Stimulated activated CD8-positive, alpha-beta memory T cell treated with anti-CD3 and anti-CD28 coated beads, Interleukin-2, amount 100 ng/mL, for 48 hours (primary cell): ENCODE results near the gene PPIA.
A peak's percentile ranks its signal among the peaks of the same experiment; 100 is the strongest.

ENCODE experiments used
- DNase-seq, 2 donors: peaks; one replicate each; pipeline ENCODE4 v3.0.0-alpha.2; 2020; ENCODE audit warnings: low read depth in 2 of 2

PPIA gene

DNA sequence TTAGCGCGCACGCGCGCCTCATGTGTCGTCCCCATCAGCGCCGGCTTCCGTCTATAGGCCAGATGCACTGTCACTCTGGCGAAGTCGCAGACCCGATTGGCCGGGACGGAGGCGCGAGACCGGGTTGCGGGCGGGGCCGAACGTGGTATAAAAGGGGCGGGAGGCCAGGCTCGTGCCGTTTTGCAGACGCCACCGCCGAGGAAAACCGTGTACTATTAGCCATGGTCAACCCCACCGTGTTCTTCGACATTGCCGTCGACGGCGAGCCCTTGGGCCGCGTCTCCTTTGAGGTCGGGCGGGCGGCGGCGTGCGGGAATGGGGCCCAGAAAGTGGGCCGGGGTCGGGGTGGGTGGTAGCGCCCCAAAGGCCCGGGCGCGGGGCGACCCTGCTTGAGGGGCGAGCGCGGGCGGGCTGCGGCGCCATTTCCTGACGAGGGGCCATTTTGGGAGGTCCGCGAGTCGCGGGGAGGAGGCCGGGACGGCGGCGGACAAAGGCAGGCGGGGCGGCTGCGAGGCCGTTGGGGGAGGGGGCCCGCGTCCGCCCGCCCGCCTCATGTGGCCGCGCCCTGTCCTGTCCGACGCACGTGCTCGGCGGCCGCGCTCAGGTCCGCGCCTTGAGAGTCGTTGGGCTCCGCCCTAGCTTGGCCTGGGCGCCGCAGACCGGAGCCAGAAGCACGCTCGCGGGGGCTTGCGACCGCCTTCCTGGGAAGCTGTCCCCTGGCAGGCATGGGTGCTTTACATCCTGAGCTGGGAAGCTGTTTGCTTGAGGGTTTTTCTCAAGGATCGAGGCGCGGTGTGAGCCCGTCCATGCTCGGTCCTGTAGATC is at the start of gene PPIA:
Gene PPIA, plus strand, starts transcription at position 178 of the 825 bp plus-strand sequence. Its CDS starts 44 bp downstream, at position 222.
- peak; percentile 98 for DNase-seq

DNA sequence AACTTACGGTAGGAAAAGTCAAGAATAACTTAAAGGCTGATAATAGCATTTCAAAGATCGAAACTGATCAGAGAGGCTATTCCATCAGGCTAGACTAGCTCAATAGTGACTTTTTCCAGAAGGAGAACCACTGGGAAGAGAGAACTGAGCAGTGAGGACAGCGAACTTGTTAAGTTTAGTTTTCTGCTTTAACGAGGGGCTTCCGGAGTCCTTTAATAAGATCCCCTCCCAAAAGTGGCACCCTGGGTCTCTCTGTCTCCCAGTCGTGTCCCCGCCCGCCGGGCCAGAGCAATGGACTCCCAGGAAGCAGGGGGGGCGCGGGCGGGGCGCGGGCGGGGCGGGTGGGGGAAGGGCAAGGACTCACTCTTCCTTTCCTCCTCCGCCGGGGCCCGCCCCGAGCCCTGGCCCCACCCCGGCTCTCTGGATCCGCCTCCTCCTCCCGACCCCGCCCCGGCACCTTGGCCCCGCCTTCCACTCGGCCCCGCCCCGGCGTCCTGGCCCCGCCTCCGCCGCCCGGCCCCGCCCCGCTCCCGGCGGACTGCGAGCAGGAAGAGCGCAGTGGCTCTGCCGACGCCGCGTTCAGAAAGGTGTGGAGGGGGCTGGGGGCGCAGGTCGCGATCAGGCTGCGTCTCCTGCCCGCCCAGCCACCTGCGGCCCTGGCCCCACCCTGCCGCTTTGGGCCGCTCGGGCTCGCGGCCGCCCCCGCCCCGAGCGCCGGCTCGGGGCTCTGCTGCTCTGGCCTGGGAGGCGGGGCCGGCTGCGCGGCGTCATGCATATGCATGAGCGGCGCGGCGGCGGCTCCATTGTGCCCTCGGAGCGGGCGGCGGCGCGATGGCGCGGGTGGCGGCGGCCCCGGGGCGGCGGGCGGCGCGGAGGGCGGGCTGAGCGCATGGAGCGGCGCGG is 48.2 kb upstream of the PPIA start, which contains the start of gene ZMIZ2:
Gene ZMIZ2, plus strand, starts transcription at position 803 of the 903 bp plus-strand sequence. CDS start 7,403 bp downstream, outside the sequence.
- peak; percentile 80 to 88 for DNase-seq

DNA sequence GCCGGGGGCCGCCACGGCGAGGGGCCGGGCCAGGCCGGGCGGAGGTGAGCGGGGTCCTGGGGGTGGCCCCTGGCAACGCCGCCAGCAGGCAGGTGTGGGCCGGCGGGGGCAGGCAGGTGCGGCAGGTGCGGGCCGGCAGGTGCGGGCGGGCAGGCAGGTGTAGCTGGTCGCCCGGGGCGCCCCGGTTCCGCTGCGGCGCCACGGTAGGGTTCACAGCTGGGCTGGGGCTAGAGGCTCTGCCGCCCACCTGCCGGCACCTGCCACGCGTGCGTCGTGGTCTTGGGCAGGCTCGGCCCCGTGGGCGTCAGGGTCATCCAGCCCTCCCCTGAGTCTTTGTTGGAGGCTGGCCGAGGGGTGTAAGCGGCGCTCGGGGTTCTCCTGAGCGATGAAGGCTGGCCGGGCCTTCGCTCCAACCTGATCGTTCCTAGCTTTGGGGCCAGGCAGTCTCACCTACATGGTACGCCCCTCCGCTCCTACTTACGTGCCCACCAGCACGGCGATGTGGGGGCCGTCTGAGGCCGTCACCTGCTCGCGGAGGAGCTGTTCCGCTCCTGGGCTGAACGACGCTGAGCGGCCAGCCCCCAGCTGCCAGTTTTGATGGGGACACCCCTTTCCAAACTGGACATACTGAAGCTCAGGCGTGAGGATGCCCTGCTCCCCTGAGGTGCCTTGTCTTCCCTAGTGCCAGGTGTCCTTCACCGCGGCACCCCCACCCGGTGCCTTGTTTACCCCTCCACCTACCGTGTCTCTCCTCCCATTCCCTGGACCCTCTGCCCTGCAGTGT is 47.3 kb upstream of the PPIA start:
- DNase-seq = peak; percentile 14 to 17

DNA sequence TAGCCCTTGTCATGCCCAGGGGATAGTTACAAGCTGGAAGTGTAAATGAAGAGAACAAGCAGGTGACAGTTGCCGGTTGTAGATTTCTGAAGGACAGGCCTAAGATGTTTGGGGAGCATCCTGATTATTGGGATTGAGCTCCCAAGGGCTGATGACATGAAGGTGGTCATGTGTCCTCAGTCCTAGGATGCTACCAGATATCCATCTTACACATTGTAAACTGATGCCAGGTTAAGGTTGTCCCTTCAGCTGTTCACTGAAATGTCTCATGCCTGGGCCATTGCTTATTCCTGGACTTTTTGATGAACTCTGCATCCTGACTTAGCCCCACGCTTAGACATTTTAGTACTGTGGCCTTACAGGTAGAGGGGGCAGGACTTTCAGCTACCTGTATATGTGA is 46.5 kb upstream of the PPIA start:
- no peak for DNase-seq

DNA sequence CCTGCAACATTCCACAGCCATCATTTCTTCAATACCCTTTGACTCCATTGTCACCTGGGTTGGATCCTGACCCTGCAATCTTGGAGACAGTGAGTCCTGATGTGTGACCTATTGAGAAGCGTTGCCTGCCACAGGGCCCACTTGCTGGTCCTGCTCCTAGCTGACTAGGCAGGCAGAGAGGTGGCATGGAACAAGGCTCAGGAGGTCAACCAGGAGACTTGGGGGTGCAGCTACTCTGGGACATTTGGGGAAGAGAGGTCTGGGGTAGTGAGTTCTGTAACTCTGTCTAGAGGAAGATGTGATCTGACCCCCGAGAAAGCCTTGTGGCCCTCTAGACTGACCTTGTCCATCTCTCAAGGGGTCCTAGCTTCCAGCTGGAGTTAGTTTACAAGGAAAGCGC is 46.1 kb upstream of the PPIA start:
- DNase-seq = no peak

DNA sequence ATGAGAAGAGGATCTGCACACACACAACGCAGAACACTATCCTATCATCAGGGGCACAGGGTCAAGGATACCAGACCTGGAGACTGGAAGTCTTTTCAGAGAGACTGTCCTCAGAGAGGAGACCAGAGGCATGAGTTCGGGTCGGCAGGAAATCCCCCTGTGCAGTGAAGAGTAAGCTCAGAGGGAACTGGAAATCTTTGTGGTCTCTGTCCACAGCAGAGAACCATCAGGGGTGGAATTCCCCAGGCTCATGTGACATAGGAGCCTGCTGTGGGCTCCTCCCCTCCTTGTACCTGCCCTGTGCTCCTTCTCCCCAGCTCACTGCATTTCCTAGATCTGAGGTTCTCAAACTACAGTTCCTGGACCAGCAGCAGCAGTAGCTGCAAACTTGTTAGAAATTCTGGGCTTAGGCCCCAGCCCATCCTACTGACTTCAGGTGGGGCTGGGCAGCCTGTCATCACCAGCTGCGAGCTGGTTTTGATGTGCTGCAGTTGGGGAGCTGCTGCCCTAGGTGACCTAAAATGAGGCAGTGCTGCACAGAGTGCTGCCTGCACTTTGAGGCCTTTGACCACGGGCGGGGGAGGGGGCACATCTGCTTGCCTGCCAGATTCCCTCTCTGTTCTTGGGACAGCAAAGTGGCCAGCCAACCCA is 45.4 kb upstream of the PPIA start:
- DNase-seq = peak; percentile 23 to 36

DNA sequence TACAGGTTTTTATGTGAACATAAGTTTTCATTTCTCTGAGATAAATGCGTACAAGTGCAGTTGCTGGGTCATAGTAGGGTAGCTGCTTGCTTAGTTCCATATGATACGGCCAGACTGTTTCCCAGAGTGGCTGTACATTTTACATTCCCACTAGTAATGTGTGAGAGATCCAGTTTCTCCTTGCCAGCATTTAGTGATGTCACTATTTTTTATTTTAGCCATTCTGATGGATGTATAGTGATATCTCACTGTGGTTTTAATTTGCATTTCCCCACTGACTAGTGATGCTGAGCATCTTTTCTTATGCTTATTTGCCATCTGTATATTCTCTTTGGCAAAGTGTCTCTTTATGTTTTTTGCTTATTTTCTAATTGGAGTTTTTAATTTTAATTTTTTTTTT is 43.7 kb upstream of the PPIA start:
- no peak for DNase-seq

DNA sequence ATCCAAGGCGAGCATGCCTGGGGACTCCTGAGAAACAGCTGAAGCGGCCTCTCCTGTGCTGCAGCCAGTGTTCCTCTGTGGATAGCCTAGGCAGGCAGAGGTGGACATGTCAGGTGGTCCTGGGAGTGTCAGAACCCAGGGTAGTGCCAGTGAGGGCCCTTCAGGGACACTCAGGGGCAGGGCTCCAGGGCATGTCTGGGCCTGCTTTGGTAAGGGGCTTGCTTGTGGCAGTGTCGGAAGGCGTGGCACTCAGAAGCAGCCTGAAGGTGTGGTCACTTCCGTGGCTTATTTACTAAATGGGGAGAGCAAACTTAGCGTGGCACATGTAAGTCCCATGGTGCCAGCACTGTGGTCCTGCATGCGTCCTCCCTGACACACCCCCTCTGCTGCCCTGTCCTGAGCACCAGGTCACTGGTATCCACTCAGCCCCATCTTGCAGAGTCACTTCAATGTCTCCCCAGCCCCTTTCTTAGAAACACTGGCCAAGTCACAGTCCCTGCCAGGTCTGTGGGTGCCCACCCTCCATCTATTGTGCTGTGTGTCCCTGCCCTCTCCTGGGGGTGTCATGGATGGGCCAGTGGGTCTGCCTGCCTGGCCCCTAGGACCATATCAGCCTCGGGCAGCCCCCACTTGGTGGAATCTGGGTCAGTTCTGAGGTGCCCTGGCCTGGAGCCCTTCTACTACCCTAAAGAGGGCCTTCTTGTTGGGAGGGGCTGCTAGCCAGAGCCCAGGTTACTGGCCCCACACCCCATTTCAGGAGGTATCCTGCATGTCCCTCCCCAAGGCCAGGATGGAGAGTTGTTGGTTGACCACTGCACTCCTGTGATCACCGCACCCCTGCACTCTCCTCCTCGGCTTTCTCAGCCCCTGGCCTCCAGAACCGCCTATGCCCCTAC is 41.4 kb upstream of the PPIA start:
- DNase-seq = no peak

DNA sequence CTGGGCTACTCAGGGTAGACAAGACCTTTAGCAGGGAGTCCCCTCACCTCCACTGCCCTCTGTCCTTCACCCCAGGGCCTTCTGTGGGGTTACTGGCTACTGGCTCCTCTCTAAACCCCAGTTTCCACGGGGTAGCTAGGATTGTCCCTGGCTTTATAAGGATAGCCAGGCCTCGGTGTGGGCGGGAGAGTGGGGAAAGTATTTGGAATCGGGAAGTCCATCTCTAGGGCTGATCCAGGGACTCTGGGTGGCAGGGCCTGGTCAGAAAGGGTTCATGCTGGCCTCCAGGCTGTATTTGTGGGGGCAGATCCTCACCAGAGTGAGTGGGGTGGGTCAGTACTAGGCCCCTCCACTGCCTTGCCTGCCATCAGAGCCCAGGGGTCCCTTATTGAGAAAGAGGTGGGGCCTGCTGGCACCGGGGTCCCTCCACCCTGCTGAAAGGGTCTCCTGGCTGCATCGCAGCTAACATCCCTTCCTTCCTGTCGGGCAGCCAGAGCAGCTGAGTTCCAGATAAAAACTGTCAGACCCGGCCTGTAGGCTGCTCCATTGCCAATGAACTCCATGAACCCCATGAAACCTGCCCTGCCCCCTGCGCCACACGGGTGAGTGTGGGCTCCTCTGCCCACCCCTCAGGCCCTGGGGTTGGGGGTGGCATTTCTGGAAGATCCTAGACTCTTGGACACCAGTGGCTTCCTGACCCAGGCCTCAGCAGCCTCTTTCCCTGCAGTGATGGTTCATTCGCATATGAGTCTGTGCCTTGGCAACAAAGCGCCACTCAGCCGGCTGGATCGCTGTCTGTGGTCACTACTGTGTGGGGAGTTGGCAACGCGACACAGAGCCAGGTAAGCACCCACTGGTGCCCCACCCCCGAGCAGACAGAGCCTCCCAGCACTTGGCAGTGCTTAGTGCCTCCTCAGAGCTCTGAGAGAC is 40.5 kb upstream of the PPIA start:
- DNase-seq = no peak

DNA sequence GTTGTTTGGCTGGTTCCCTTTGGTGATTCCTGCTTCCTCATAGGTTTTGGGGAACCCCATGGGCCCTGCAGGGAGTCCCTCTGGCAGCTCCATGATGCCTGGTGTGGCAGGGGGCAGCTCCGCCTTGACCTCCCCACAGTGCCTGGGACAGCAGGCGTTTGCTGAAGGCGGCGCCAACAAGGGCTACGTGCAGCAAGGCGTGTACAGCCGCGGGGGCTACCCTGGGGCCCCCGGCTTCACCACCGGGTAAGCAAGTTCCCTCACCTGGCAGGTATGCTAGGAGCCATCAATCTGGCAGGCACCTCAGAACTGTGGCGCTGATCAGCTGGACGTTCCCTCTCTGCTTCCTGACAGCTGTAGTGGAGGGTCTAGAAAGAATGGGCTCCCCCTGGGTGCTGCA is 39.6 kb upstream of the PPIA start:
- no peak for DNase-seq

DNA sequence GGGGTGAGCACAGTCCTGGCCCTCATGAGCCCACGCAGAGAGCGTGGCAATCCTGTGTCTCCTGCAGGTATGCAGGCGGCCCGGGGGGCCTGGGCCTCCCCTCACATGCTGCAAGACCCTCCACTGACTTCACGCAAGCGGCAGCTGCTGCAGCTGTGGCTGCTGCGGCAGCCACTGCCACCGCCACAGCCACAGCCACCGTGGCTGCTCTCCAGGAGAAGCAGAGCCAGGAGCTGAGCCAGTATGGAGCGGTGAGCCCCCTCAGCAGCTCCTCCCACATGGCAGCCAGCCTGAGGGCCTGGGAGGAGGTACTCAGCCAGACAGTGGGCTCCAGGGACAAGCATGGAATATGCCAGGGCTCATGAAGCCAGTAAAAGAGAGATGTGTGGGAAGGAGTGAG is 39.2 kb upstream of the PPIA start:
- no peak for DNase-seq

DNA sequence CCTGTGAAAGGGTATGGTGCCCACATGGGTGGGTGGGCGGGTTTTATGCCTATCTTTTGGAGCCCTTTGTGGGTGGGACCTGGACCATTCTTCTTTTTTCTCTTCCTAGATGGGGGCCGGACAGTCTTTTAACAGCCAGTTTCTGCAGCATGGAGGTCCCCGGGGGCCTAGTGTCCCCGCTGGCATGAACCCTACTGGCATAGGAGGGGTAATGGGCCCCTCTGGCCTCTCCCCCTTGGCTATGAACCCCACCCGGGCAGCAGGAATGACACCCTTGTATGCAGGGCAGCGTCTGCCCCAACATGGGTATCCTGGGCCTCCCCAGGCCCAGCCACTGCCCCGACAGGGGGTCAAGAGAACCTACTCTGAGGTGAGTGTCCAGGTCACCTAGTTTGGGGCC is 38.7 kb upstream of the PPIA start:
- DNase-seq = no peak

DNA sequence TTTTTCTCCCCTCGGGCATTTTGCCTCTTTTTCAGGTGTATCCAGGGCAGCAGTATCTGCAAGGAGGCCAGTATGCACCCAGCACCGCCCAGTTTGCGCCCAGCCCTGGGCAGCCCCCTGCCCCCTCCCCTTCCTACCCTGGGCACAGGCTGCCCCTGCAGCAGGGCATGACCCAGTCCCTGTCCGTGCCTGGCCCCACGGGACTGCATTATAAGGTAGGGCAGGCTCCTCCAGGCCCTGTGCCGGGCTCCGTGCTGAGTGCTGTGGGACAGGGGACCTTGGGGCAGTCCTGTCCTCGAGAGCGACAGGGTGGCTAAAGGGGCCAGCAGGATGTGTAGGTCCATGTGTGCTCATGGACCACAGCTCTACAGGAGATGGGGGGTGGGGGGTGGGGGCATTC is 37.2 kb upstream of the PPIA start:
- DNase-seq = no peak

DNA sequence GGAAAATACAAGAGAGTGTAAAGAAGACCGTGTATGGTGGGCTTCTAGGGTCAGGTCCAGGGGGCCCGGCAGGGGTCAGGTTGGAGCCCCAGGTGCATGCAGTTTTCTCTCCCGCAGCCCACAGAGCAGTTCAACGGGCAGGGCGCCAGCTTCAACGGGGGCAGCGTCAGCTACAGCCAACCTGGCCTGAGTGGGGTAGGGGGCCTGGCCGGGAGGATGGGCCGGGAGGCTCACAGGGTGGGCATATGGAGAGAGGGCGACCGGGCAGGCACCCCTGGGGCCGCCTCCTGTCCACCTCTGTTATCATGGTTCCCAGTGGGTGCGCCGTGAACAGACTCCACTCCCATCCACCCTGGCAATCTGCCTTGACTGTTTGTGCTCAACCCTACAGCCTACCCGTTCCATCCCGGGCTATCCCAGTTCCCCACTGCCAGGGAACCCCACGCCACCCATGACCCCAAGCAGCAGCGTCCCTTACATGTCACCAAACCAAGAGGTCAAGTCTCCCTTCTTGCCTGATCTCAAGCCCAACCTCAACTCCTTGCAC is 36.4 kb upstream of the PPIA start:
- DNase-seq = no peak

DNA sequence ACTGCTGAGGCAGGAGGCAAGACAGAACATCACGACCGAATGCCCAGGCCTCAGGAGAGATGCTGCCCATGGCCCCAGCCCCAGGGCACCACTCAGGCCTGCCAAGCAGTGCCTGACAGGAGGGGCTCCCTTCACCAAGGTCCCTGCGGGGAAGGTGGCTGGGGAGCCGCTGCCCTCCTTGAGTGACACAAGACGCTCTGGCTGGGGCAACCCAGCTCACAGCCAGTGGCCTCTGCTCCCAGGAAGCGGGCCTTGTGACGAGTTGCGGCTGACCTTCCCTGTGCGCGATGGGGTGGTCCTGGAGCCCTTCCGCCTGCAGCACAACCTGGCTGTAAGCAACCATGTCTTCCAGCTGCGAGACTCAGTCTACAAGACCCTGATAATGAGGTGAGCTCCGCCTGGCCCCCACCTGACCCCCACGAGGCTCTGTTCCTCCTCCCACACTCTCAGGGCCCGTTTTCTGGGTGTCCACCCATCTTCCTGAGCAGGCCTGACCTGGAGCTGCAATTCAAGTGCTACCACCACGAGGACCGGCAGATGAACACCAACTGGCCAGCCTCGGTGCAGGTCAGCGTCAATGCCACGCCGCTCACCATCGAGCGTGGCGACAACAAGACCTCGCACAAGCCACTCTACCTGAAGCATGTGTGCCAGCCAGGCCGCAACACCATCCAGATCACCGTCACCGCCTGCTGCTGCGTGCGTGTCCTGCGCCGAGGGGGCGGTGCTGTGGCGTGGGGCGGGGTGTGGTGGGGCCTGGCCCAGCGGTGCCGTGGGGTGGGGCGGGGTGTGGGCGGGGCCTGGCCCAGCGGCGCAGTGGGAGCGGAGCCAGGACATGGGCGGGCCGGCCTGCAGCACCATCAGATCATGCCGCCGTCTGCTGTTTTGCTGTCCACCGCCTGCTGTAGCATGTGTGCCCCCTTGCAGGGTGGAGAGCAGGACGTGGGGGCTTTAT is 35.0 kb upstream of the PPIA start:
- no peak for DNase-seq

DNA sequence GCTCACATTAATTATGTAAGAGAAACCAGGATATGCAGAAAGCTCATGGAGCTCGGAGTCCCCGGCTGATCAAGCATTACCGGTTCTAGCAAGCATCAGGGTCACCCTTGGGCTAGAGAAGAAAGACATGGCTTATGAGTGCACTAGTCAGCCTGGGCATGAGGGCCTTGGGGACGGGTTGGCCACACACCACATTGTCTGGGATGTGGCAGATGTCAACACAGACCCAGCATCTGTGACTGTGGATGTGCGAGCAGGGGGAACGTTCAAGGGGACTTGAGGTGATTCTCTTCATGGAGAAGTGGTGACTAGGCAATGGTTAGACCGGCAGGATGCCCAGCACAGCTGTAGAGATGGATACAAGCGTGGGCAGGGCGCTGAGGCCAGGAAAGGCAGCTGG is 34.2 kb upstream of the PPIA start:
- no peak for DNase-seq

DNA sequence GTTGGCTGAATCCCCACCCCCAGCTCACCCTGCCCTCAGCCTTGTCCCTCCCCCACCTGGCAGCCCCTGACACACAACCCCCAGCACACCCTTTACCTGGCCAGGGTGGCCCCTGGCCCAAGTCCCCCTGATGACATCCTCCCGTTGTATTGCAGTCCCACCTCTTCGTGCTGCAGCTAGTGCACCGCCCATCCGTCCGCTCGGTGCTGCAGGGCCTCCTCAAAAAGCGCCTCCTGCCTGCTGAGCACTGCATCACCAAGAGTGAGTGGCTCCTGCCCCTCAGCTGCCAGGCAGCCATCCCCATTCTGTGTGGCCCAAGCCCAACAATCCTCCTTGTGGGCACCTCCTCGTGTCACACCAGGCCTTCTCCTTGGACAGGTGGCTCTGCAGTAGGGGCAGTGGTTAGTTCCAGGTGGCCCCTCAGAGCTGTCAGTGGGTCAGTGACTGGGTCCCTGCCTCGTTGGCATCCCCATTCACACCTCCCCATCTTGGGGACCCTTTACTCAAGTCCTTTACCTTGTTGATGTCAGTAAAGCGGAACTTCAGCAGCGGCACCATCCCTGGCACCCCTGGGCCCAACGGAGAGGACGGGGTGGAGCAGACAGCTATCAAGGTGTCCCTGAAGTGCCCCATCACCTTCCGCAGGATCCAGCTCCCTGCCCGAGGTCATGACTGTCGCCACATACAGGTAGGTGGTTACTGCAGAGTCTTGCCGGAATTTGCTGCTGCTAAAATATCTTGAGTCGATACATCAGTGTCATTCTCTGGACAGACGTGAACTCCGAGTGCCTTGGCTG is 33.6 kb upstream of the PPIA start:
- no peak for DNase-seq
